Measurements from ENCODE around the gene NPHP4. TPM values are rescaled to one million over a fixed set of nuclear protein-coding genes. Genes with fewer than 3 reads are reported as not detected.

The NPHP4 gene
- total RNA-seq, 1 experiment from 2014 or later = 18.8 TPM

- intact Hi-C loops (cut with micrococcal nuclease) = no loop called here
- Histone ChIP-seq H2AFZ (ENCODE audit: low read length) (no peak overlapping the region), H3K9me2 (replicated peaks; ENCODE audit: low read length) (no peaks in the 10 kb centered on the region), H3K27ac (ENCODE audit: low read length) (no peak overlapping the region), H3K9me3 (ENCODE audit: low read length) (no peaks in the 10 kb centered on the region), H3K79me2 (ENCODE audit: low read length) (no peaks in the 10 kb centered on the region), H3K27me3 (ENCODE audit: low read length) (no peaks in the 10 kb centered on the region), H3K4me1 (ENCODE audit: insufficient read depth, low read length) (no peaks in the 10 kb centered on the region), H4K20me1 (ENCODE audit: low read length) (no peaks in the 10 kb centered on the region), H3K4me3 (ENCODE audit: low read length) (no peak overlapping the region), H3K9ac (ENCODE audit: low read length) (no peak overlapping the region), H3K36me3 (ENCODE audit: low read depth, low read length) (no peaks in the 10 kb centered on the region), H3F3A (ENCODE audit: low read length, unreplicated experiment) (no peaks in the 10 kb centered on the region), H3K4me2 (ENCODE audit: low read length) (no peak overlapping the region)
- ChIA-PET CTCF (no interaction called here), POLR2A (ENCODE audit: unreplicated experiment) (no interaction called here)
- TF ChIP-seq EZH2 (IDR thresholded peaks at IDR 0.05; ENCODE audit: low read length, unreplicated experiment) (no peak), EZH2phosphoT487 (IDR thresholded peaks at IDR 0.05; ENCODE audit: borderline replicate concordance, low read length) (no peak), CTCF (conservative IDR thresholded peaks at IDR 0.05; ENCODE audit: low read depth, low read length) (no peak)
- no TSS peak for BruUV-seq (replicated peaks)
- no peak for ATAC-seq
- DNase-seq = no peak
Measured at GRCh38 chr1:5863238-5863637, 129.0 kb downstream of the NPHP4 start.

DNA sequence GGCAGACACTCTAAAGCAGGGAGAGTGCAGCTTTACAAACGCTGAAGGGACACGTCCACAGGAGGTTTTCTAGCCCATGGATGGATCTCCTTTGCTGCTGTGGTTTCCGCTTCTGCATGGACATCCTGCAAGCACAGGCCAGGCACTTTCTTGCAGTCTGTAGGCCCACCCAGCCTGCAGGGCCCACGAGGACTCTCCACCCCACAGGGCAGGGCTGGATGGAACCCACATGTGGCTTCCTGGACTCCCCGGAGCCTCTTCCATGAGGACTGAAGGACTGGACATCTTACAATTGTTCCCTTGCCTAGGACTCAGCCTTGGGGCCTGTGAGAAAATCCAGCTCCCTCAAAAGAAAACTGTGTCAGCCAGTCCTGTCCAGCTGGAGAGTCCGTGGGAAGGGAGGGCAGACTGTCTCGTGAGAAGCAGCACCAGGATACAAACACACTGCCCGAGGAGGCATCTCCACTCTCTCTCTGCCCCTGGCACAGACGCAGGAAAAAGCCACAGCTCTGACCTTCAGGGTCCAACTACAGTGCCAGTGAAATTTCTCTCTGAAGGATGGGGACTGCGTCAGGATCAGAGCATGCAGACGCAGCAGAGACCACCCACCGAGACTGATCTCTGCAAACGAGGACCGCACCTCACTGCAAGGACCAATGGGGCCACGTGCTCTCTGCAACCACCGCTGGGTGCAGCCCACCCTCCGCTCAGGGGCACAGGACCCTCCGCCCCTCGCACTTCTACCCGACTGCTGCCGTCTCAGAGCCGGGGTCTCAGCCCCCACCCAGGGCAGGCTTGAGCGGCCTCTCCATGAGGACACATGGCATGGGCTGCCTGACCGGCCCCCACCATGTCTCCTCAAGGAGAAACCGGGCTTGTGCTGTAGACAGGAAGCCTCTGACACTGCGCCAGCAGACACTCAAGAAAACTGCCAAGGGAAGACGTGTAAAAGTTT, 130.1 kb downstream of the NPHP4 start:
- H3K27ac ChIP-seq (ENCODE audit: low read length) = no peak overlapping the region
- intact Hi-C loops (cut with micrococcal nuclease) = no loop called here
- H3K27me3 ChIP-seq (ENCODE audit: low read length) = no peaks in the 10 kb centered on the region
- no peaks in the 10 kb centered on the region for H3K9me2 ChIP-seq (replicated peaks; ENCODE audit: low read length)
- no peaks in the 10 kb centered on the region for H3K4me1 ChIP-seq (ENCODE audit: insufficient read depth, low read length)
- H3K4me3 ChIP-seq (ENCODE audit: low read length) = no peak overlapping the region
- H3K9me3 ChIP-seq (ENCODE audit: low read length) = no peaks in the 10 kb centered on the region
- ChIA-PET POLR2A (ENCODE audit: unreplicated experiment) (no interaction called here), CTCF (no interaction called here)
- no peak overlapping the region for H2AFZ ChIP-seq (ENCODE audit: low read length)
- no peaks in the 10 kb centered on the region for H3F3A ChIP-seq (ENCODE audit: low read length, unreplicated experiment)
- no peaks in the 10 kb centered on the region for H3K36me3 ChIP-seq (ENCODE audit: low read depth, low read length)
- no peak overlapping the region for H3K4me2 ChIP-seq (ENCODE audit: low read length)
- no peak for TF ChIP-seq EZH2 (IDR thresholded peaks at IDR 0.05; ENCODE audit: low read length, unreplicated experiment)
- no peak for TF ChIP-seq EZH2phosphoT487 (IDR thresholded peaks at IDR 0.05; ENCODE audit: borderline replicate concordance, low read length)
- TF ChIP-seq CTCF (conservative IDR thresholded peaks at IDR 0.05; ENCODE audit: low read depth, low read length) = no peak
- no peaks in the 10 kb centered on the region for H3K79me2 ChIP-seq (ENCODE audit: low read length)
- DNase-seq = no peak
- no TSS peak for BruUV-seq (replicated peaks)
- H3K9ac ChIP-seq (ENCODE audit: low read length) = no peak overlapping the region
- H4K20me1 ChIP-seq (ENCODE audit: low read length) = no peaks in the 10 kb centered on the region
- ATAC-seq = no peak

DNA sequence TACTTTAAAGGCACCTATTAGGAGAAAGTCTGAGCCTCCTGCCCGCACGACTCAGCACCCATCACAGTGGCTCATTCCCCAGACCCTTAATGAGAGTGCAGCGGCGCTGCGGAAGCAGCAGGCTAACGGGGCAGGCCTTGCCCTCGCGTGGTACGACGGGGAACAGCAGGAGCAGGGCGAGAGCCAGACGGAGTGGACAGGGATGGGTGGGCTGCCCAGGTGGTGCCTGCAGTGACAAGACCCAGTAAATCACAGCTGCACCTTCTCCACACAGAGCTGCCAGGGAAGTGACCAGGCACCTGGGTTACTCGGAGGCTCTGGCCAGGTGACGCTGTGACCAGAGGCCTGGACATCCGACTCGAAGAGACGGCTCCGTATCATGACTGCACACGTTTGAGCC, 131.9 kb downstream of the NPHP4 start:
- no peaks in the 10 kb centered on the region for H3K9me2 ChIP-seq (replicated peaks; ENCODE audit: low read length)
- H3K9ac ChIP-seq (ENCODE audit: low read length) = no peak overlapping the region
- H3K4me3 ChIP-seq (ENCODE audit: low read length) = no peak overlapping the region
- no peaks in the 10 kb centered on the region for H3K9me3 ChIP-seq (ENCODE audit: low read length)
- ChIA-PET CTCF (no interaction called here), POLR2A (ENCODE audit: unreplicated experiment) (no interaction called here)
- H3F3A ChIP-seq (ENCODE audit: low read length, unreplicated experiment) = no peaks in the 10 kb centered on the region
- intact Hi-C loops (cut with micrococcal nuclease) = no loop called here
- DNase-seq (no peak), ATAC-seq (no peak)
- no peak overlapping the region for H3K27ac ChIP-seq (ENCODE audit: low read length)
- H3K4me1 ChIP-seq (ENCODE audit: insufficient read depth, low read length) = no peaks in the 10 kb centered on the region; the same call in 1 of the 2 replicates
- BruUV-seq (replicated peaks) = no TSS peak
- H3K79me2 ChIP-seq (ENCODE audit: low read length) = no peaks in the 10 kb centered on the region
- TF ChIP-seq CTCF (conservative IDR thresholded peaks at IDR 0.05; ENCODE audit: low read depth, low read length) (no peak), EZH2 (IDR thresholded peaks at IDR 0.05; ENCODE audit: low read length, unreplicated experiment) (no peak), EZH2phosphoT487 (IDR thresholded peaks at IDR 0.05; ENCODE audit: borderline replicate concordance, low read length) (no peak)
- no peaks in the 10 kb centered on the region for H4K20me1 ChIP-seq (ENCODE audit: low read length)
- no peak overlapping the region for H2AFZ ChIP-seq (ENCODE audit: low read length)
- no peaks in the 10 kb centered on the region for H3K36me3 ChIP-seq (ENCODE audit: low read depth, low read length)
- H3K27me3 ChIP-seq (ENCODE audit: low read length) = no peaks in the 10 kb centered on the region
- H3K4me2 ChIP-seq (ENCODE audit: low read length) = no peak overlapping the region
